Germinal center (tissue), 1 donor: ENCODE data around the gene TIMP3.

Experiments
- DNase-seq: peaks from one replicate; pipeline ENCODE4 v3.0.0; 2012; ENCODE audit warnings: mixed read lengths, low spot score

Gene TIMP3

DNA sequence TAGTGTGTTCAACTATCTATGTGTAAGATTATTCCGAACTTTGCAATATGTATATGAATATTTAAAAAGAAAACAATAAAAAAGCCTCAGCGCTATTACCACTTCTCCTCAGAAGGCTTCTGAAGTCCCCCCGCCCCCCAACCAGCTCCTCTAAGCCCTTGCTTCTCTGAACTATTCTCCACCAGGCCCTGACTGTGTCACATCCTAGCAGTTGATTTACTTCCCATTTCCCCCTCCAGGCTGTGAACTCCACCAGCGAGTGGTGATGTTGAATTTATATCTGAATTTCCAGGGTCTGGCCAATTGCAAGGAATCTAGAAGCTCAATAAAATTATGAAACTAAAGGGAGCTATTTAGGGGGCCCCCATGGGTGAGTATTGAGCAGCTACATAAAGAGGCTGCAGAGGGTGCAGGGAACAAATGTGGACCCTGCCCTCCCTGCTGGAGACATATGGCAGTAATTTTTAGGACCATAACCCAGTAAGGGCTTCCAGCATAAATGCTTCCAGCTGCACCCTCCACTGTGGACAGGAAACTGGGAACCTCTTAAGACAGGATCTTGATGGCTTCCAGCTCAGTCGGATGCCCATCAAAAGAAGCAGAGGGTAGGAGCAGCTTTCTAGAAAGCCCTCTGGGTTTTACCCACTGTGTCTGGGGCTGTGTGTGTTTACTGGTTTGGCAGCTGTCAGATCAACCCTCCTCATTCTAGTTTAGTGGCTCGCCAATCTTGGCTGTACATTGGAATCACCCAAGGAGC, 81.4 kb downstream of the TIMP3 start:
- DNase-seq: no peak

DNA sequence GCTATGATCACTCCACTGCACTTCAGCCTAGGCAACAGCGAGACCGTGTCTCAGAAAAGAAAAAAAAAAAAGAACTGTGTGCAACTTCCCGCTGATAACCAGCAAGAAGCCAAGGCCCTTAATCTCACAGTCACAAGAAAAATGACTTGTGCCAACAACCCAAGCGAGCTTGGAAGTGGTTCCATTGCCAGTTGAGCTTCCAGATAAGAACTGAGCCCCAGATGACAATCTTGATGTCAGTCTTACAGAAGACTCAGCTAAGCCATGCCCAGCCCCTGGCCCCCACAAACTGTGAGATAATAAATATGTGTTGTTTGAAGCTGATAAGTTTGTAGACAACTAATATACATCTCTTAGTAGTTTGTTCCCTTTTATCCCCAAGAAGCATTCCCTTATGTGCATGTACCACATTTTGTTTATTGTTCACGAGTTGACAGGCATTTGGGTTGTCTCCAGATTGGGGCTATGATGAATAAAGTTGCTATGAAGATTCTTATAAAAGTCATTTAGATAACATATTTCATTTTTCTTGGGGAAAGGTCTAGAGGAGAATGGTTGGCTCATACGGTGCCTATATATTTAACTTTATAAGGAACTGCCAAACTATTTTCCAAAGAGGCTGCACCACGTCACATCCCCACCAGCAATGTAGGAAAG, 85.9 kb downstream of the TIMP3 start:
- no peak for DNase-seq

DNA sequence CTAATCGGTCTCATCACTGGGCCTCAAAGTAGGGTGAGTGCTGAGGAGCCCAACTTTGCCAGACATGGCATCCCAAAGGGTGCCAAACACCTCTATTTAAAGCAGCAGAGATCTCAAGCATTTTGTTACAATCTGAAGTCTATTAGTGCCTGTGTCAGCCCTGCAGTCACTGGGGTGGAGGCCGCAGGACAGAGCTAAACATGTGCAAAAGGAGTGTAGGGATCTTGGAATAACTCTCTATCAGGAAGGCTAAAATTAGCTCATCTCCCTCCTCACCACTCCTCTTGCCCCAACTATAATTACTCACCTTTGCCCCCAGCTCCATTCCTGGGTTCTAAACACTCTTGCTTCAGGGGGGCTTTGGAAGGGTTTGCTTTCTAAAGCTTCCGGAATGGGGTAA, 87.5 kb downstream of the TIMP3 start:
- no peak for DNase-seq

DNA sequence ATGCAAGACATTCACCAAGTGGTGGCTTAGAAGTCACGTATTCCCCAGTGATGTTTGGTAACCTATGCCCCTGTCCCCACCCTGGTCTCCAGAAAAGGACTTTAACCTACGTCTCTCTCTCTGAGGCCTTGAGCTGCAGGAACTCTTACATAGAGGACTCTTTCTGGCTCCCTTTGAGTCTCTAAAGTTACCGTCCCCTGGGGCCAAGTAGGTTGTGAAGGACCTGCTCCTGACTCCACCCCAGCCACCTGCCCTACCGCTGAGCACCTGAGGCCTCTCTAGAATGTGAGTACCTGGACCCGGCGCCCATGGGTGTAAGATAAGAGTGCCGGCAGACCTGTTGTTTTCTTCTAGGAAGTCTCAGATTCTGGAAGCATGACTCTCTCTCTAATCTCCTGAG, 95.4 kb downstream of the TIMP3 start:
- no peak for DNase-seq

DNA sequence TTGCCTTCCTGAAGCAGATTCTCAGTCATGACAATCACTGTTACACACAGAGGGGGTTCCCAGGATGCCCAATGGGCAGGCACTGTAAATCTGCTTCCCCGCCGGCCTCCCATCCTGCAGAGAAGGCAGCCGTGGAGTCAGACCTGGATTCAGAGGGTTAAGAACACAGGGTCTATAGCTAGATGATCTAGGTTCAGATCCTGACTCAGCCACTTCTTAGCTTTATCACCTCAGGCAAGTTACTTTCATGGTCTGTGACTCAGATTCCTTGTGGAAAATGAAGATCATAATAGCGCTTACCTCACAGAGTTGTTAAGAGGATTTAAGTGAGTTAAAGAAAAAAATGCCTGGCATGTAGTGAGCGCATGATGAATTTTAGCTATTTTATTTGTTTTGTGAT, 95.9 kb downstream of the TIMP3 start:
- DNase-seq: no peak

DNA sequence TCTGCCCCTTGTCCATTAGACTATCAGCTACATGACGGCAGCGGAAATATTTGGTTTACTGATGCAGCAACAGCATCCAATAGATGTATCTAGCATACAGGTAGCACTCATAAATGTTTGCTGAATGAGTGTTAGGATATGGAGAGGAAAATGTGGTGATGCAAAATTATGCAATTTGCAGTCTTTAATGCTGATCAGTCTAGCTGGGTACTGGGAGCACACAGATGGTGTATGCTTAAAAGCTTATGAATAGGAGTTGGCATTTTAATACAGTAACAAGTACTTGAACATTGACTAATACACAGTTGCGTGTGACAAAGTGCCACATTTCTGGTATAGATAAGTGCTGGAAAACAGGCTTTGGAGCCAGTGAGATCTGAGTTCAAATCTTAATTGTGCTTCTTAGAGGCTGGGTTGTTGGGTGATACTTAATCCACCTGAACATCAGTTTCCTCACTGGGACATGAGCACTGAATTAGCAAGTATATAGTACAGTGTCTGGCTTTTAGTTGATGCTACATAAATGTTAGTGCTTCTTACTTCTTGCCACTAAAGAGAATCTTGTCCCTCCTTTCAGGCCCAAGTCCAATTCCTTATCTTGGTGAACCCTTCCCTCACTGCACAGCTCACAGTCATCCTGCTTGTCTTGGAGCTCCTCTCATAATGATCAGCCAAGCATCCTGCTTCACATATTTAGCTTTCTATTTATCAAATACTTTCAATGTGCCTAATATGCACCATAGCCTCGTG, 99.6 kb downstream of the TIMP3 start:
- DNase-seq: no peak

DNA sequence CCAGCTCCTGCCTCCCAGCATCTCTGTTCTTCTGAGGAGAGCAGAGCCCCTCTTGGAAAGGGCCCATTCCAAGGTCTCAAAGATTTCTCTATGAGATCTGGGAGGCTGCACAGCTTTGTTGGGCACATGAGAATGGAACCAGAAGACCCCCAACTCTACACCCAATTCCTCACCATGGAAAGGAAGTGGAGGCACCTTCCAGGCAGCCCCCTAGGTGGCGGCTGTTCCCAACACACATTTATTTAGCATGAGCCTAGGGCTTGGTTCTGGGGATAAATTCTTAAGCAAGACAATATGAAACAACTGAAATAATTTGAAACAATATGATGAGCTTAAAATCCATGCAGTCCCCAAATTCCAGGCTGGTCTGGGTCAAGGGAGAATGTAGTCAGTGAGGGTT, 100.4 kb downstream of the TIMP3 start:
- no peak for DNase-seq

DNA sequence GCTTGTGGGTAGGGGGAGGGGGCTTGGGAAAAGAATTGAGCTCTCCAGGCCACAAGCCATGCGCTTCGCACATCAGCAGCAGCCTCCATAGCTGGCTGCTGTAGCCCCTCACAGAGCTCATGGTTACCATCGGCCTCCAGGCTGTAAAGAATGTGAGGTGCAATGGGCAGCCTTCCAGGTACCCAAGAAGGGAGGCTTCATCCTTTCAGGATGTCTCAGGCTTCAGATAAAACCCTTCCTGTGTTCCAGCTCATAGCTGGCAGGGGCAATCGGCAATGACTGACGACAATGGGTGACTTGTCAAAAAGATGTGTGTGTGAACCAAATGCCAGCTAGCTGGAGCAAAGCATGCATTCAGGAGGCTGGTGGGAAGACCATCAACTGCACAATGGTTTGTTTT, 102.0 kb downstream of the TIMP3 start:
- no peak for DNase-seq

DNA sequence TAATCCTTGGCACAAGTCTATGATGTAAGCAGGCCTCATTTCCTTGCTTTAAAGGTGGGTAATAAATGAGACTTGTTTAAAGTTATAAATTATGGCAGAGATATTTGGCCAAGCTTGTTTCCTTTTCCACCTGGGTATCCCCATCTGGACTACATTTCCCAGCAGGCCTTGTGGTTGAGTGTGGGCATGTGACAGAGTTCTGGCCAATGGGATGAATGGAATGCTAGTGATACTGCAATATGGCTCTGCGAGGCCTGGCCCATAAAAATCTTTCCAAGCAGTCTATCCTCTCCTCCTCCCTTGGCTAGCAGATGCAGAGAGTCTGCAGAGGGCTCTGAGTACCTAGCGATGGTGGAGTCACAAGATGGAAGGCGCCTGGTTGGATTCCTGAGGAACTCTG, 102.5 kb downstream of the TIMP3 start:
- peak; percentile 18 for DNase-seq

DNA sequence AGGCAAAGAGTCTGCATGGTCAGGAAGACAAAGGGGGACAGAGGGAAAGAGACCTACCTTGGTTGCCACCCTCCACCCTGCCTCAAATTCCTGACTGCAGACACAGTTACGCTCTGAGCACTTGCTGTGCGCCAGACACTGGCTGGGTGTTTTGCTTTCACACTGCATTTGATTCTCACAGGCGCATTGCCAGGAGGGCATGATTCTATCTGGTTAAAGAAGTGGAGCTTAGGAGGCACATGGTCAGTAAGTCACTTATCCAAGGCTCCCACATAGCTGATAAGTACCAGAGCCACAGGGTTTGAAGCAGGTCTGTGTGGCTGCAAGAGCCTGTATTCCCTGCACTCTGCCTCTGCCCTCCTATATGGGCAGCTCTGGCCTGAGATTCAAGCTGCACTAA, 103.9 kb downstream of the TIMP3 start:
- no peak for DNase-seq

DNA sequence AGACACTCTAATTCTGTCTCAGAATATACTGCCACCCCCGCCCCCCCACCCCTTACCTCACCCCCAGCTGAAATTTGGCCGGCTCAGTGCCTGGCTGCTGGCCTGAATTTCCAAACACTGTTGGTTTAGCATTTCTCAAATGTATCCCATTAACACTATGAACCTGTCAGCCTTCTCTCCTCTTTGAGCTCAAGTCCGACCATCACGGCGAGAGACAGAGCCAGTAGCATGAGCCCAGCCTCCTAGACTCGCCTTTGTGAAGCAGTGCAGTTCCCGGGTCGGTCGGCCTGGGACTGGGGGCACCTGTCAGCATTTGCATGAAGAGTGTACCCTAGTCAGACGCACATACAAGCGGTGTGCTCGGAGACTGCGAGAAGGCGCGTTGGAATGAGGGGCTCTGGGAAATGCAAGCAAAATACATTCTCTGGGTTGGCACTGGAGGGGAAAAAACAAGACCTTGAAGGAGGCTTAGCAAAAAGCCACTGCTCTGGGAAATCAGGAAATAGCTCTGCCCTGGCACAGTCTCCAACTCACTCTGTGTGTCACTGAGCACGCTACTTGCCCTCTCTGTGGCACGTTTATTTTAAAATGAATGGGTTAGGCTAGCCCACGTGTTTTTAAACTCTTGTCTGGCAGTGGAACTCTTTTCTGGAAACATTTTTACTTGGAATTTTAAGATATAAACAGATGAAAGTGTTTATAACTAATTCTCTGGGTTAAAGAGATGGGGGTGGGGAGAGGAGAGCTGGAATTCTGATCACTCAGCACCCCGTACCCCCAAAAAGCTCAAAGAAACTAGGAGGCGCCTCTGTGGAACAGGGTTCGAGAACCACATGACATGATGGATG, 108.3 kb downstream of the TIMP3 start:
- no peak for DNase-seq

DNA sequence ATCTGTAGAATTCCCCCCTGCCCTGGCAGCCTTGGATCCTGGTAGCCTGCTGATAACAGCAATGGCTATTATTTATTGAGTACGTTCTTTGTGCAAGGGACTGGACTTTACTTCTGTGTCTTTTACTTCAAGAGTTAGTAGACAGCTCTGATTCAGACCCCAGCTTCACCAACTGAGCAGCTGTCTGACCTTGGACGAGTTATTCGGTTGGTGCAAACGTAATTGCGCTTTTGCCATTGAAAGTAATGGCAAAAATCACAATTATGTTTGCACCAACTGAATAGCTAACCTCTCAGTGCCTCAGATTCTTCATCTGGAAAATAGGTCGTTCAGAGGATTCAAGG, 108.9 kb downstream of the TIMP3 start:
- DNase-seq: no peak

DNA sequence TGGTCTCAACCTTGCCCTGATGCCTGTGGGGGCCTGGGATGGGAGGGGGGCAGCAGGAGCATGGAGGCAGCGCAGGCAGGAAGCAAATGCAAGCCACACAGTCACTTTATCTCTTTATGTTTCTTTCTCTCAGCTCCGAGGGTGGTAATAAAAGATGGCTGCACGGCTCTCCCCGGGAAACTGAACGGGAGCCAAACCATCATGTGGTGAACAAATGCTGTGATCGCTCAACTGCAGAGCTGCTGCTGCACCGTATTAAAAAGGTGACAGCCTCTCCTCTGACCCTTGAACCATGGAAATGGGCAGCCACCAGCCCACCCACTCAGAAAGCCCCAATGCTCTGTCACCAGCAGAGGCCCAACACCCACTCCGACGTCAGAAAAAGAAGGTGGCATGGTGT, 110.0 kb downstream of the TIMP3 start:
- no peak for DNase-seq
